Stimulated activated CD4-positive, alpha-beta T cell treated with anti-CD3 and anti-CD28 coated beads, Interleukin-4, amount 100 ng/mL, for 4 hours (primary cell): ENCODE measurements around the gene PGAM2.

Experiments used
- DNase-seq, 2 experiments: peaks; one replicate each; pipeline ENCODE4 v3.0.0-alpha.2; 2020

Gene PGAM2

DNA sequence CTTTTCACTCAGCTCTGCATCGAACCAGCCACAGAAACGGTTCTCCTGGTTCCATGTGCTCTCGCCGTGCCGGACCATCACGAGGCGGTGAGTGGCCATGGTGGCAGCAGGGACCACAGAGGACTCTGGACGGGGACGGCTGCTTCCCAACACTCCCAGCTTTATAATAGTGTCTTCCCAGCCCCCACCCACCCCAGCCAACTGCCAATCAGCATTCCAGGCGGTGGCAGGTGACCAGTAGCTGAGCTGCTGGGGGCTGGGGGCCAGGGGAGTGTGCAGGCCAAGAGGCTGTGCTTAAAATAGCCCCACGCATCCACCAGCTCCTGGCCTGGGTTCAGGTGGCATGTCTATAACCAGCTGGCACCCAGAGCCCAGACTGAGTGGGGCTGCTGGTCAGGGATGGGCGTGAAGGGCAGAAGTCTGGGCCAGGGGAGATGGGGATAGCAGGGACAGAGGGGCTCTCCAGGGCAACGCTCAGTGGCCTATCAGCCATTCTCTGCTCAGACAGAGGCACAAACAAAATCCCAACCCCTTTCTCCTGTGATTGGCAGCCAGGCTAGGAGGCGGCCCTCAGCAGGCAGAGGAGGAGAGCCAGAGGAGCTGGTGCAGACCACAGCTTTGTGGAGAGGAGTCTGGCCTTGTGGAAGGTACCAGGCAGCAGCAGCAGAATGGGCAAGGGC lies at the start of gene PGAM2:
Gene PGAM2, minus strand, starts transcription at position 137 of the 680 bp plus-strand sequence. Its CDS starts 38 bp downstream, at position 99.
- no peak for DNase-seq

DNA sequence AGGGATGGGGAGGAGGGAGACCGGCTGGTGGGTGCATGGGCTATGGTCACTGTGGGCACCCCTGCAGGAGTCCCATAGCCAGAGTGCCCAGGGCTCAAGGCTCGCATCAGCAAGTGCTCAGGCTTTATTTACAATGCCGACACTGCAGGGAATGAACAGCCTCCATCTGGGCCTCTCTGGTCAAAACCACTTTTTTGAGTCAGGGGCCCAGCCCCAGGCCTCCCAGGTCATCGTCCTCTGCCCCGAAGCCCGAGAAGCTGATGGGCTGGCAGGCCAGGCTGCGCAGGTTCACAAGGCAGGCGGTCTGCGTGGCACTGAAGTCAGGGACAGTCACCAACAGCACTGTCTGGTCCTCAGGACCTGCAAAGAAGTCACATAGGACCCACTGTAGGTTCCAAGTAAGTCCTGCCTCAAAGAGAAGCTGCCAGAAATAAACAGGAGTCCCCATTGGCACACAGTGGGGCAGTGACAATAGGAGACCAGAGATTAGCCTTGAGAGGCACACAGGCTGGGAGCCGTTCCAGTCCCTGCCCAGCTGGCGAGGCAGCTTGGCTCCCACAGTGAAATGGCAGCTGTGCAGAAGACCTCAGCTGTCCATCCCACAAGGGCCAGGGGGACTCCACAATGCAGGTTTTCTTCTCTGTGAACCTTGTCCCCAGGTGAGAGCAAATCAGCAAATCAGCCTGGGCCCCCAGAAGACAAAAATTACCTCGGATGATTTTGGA lies 49.4 kb upstream of the PGAM2 start:
- DNase-seq, result no peak

DNA sequence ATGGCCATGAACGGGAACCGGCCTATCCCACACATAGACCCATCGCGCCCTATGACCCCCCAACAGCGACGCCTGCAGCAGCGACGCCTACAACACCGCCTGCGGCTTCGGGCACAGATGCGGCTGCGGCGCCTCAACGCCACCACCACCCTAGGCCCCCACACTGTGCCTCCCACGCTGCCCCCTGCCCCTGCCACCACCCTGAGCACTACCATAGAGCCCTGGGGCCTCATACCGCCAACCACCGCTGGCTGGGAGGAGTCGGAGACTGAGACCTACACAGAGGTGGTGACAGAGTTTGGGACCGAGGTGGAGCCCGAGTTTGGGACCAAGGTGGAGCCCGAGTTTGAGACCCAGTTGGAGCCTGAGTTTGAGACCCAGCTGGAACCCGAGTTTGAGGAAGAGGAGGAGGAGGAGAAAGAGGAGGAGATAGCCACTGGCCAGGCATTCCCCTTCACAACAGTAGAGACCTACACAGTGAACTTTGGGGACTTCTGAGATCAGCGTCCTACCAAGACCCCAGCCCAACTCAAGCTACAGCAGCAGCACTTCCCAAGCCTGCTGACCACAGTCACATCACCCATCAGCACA lies 48.5 kb upstream of the PGAM2 start:
- no peak for DNase-seq

DNA sequence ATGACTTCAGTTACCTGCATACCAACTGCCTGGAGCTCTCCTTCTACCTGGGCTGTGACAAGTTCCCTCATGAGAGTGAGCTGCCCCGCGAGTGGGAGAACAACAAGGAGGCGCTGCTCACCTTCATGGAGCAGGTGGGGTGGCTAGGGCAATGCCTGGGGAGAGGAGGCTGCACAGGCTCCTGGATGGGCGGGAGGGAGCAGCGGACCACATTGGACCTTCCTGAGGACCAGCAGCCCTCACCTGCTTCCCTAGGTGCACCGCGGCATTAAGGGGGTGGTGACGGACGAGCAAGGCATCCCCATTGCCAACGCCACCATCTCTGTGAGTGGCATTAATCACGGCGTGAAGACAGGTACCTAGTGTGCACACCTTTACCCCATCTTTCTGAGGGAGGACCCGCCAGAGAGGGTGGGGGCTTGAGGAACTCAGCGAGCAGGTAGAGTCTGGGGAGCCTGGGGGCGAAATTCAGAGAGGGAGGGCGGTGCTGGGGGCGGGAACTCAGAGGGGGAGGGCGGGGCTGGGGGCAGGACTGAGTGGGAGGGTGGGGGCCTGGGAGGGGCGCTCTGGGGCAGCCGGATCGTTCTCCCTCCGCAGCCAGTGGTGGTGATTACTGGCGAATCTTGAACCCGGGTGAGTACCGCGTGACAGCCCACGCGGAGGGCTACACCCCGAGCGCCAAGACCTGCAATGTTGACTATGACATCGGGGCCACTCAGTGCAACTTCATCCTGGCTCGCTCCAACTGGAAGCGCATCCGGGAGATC lies 47.8 kb upstream of the PGAM2 start:
- DNase-seq, result no peak

DNA sequence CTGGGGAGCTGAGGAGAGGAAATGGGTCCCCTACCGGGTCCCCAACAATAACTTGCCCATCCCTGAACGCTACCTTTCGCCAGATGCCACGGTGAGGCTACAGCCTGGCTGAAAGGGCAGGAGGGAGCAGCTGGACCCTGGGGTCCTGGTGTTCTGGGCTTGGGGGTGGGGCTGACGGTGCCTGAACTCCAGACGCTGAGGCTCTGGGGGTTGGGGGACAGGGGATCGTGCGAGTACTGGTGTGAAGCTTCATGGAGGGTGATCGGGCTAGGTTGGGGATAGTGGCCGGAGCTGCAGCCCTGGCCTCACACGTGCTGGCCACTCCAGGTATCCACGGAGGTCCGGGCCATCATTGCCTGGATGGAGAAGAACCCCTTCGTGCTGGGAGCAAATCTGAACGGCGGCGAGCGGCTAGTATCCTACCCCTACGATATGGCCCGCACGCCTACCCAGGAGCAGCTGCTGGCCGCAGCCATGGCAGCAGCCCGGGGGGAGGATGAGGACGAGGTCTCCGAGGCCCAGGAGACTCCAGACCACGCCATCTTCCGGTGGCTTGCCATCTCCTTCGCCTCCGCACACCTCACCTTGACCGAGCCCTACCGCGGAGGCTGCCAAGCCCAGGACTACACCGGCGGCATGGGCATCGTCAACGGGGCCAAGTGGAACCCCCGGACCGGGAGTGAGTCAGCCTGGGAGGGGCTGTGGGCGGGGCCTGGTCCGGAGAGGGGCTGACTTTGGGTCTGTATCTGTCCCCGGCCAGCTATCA lies 47.0 kb upstream of the PGAM2 start:
- DNase-seq, result no peak

DNA sequence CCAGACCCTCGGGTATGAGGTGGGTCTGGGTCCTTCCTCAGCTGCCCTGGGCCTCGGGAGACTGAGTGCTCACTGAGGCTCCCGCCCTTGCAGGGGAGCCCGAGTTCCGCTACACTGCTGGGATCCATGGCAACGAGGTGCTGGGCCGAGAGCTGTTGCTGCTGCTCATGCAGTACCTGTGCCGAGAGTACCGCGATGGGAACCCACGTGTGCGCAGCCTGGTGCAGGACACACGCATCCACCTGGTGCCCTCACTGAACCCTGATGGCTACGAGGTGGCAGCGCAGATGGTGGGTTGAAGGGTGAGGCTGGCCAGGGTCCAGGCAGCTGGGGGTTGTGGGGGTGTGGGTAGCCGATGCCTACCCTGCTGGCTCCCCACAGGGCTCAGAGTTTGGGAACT lies 46.4 kb upstream of the PGAM2 start:
- no peak for DNase-seq

DNA sequence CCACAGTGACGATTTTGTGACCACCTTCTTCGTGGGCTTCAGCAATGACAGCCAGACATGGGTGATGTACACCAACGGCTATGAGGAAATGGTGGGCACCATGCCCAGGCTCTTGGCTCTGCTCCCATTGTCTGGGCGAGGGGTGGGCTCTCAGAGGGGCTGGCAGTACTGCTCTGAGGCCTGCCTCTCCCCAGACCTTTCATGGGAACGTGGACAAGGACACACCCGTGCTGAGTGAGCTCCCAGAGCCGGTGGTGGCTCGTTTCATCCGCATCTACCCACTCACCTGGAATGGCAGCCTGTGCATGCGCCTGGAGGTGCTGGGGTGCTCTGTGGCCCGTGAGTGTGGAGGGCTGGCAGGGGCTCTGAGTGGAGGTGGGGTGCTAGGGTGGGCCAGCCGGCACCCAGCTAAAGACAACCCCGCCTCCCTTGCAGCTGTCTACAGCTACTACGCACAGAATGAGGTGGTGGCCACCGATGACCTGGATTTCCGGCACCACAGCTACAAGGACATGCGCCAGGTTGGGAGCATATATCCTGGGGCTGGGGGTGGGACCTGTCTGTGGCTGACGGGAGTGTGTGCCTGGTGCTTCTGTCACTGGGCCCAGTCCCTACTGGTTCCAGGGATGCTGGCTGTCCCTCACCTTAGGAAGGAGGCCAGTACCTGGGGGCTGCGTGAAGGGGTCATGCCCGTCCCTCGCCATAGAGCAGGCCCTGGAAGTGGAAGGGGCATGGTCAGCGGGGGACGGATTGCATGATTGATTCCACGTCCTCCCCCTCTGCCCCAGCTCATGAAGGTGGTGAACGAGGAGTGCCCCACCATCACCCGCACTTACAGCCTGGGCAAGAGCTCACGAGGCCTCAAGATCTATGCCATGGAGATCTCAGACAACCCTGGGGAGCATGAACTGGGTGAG lies 45.6 kb upstream of the PGAM2 start:
- no peak for DNase-seq

DNA sequence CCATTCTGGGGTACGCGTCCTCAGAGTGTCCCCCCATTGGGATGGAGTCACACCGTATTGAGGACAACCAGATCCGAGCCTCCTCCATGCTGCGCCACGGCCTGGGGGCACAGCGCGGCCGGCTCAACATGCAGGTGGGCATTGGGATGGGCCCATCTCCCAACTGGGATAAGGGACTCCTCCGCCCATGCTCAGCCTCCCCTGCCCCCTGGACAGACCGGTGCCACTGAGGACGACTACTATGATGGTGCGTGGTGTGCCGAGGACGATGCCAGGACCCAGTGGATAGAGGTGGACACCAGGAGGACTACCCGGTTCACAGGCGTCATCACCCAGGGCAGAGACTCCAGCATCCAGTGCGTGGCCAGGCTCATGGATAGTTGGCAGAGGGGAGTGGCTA lies 44.6 kb upstream of the PGAM2 start:
- no peak for DNase-seq

DNA sequence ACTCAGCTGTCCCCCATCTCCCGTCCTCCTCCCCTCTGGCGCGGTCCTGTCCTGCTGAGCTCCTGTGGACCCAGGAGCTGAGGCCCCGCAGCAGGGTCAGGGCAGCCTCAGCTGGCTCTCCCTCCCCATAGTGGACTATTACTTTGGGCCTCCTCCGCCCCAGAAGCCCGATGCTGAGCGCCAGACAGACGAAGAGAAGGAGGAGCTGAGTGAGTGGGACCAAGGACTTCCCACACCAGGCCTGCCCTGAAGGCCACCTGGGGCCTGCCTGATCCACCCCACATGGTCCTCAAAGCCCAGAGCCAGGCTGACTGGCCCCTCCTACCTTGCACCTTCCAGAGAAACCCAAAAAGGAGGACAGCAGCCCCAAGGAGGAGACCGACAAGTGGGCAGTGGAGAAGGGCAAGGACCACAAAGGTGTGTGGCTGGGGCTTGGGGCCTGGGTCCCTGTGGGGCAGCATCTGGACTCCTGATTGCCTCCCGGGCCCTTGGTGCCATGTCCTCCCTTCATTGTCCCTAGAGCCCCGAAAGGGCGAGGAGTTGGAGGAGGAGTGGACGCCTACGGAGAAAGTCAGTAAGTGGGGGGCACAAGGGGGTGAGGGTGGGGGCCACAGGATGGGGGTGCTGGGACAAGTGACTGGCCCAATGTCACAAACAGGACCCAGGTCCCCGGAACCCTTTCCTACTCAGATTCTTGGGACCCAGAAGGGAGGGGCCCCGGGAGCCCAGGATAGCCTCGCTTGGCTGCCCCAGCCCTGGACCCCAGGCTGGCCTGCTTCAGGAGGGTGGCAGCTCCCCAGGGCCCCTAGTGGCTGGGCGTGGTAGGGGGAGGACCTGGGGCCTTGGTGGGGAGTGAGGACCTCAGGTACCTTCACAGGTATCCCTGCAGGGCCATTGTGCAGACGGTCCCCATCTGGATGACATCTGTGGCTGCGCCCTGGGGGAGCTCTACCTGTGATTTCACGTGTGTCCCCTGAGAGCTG lies 43.7 kb upstream of the PGAM2 start:
- no peak for DNase-seq

DNA sequence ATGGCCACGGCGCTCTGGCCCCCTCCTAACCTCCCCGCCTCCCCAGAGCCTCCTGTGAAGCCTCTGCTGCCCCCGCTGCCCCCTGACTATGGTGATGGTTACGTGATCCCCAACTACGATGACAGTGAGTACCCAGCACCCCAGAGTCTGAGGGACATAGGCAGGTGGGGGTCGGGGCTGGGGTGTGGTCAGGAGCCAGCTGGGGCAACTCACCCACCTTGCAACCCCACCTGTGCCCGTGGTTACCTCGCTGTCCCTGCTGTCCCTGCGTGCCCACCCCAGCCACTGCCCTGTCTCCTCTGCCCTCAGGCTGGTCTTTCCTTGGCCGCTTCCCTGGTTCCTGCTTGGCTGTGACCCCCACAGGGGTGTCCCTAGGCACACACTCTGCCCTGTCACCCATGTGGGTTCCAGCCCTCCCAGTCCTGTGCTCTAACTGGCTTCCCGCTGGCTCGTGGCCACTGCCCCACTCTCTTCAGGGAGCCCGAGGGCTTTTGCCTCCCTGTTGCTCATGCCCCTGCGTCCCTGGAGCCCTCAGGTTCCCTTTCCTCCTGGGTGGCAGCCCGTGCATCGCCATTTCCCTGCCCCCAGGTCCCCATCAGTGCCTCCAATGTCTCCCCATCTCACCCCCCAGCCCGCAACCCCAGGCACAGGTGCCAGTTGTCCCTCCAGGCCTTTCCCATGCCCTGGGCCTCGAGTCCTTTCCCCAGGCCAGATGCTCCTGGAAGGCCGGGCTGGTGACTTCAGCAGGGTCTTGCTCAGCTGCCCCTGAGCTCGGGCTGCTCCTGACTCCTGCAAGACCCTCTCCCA lies 42.8 kb upstream of the PGAM2 start:
- no peak for DNase-seq

DNA sequence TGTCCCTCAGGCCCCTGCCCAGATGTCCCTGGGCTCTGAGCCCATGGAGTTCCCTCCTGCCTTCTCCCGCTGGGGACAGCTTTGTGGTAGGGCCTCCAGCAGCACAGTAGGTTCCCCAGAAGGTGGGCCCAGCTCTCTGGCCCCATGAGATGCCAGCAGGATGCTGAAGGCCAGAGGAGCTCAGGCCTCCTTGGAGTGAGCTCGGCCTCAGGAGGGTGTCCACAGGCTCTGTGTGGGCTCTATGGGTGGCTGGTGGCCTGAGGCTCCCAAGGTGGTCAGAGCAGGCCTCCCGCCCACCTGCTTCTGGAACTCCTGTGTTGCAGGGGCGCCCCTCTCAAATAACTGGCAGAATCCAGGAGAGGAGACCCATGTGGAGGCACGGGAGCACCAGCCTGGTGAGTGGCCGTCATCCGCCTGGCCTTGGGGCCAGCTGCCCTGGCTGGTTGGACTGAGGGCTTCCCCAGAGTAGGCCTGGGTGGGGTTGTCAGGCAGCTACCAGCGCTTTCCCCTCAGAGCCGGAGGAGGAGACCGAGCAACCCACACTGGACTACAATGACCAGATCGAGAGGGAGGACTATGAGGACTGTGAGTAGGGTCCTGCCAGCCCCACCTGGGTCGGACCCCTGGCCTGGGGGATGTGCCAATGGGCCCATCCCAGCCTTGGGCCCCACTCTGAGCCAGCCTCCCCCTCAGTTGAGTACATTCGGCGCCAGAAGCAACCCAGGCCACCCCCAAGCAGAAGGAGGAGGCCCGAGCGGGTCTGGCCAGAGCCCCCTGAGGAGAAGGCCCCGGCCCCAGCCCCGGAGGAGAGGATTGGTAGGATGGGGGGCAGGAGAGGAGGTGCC lies 42.0 kb upstream of the PGAM2 start:
- DNase-seq, result no peak

DNA sequence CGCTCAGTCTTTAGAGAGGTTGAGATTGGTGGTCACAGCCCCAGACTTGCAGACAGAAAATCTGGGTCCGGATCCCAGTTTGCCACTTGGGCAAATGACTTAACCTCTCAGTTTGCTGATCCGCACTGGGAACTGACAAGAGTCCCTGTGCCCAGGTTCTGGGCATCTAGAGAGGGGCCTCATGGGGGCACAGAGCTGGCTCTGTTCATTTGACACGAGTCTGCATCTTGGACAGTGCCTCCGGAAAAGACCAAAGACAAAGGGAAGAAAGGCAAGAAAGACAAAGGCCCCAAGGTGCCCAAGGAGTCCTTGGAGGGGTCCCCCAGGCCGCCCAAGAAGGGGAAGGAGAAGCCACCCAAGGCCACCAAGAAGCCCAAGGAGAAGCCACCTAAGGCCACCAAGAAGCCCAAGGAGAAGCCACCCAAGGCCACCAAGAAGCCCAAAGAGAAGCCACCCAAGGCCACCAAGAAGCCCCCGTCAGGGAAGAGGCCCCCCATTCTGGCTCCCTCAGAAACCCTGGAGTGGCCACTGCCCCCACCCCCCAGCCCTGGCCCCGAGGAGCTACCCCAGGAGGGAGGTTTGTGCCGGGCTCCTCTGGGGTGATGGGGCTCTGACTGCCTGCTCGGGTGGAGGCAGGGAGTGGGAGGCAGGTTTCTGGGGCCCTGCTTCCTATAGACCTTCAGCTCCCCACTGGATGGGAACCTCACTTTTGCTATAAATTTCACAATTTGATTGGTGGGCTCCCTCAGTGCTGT lies 41.1 kb upstream of the PGAM2 start:
- no peak for DNase-seq

DNA sequence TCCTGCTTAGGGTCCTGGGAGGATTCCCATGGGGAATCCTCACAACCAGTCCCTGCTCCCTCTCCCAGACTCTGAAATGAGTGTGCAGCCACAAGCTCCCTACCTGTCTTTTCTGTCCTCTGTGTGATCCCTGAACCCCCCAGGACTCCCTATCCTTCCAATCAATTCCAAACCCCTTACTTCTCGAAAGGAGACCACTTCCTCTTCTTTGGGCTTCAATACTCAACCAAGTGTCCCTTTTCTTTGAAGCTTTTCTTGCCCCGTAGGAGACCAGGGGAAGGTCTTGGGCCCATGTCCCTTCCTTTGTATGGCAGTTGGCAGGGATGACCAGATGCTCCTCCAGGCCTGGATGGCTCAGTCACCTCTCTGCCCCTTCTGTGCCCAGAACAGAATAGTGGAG lies 40.5 kb upstream of the PGAM2 start:
- no peak for DNase-seq

DNA sequence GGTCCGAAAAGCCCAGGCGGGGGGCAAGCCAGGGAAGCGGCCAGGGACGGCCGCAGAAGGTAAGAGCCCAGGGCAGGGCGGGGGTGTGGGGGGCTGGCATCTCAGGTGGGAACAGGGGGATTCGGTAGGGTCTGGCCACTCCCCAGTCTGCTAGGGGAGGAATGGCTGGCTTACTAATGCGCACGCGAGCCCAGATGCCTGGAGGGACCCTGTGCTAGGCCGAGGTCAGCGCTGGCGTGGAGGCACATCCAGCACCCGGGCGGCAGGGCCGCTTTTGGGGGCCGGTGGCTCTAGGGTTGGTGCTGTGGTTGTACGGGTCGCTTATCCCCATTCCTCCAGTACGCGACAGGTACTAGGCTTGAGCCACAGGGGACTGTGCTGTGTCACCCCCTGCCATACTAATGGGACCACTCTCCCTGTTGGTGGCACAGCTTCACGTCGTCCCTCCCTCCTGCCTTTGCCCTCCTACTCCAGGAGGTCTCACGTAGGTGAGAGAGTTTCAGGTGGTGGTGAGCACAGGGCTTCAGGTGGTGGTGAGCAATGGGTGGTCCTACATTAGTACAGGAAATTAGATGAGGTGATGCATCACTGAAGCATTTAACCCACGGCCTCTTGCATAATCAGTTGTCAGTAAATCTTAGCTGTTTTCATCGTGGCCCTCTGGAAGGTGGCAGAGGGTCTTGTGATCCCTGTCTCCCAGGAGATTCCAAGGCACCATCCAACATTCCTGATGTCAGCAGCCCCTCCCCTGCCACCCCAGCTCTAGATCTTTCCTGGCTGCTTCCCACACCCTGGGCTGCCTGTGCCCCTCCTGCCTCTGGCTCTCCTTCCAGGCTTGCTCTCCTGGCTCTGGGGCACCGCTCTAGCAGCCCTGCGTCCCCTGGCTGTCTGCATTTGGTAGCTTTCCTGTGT lies 39.7 kb upstream of the PGAM2 start:
- DNase-seq, result no peak

DNA sequence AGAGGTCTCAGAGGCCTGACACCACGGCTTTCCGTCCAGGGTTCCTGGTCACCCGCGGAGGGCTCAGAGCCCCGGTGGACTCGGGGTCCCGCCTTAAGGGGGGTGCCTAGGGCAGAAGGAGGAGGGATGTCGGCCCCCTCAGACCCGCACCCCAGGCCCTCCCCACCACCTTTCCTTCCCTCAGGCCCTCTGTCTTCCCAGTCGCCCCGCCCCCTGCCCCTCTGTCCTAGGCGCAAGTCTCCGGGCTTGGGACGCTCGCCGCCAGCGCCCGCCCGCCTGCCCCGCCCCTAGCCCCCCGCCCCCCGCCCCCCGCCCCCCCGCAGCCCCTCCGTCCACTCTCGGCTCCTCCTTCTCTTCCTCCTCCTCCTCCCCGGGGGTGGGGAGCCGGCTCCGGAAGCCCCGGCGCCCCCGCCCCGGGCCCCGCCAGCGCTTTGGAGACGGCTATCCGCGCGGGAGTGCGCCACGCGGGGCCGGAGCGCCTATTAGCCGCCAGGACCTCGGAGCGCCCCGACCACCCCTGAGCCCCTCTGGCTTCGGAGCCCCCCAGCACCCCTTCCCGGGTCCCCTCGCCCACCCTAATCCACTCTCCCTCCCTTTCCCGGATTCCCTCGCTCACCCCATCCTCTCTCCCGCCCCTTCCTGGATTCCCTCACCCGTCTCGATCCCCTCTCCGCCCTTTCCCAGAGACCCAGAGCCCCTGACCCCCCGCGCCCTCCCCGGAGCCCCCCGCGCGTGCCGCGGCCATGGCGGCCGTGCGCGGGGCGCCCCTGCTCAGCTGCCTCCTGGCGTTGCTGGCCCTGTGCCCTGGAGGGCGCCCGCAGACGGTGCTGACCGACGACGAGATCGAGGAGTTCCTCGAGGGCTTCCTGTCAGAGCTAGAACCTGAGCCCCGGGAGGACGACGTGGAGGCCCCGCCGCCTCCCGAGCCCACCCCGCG lies 38.8 kb upstream of the PGAM2 start, which contains the start of gene AEBP1:
Gene AEBP1, plus strand, starts transcription at position 423 of the 937 bp plus-strand sequence. Its CDS starts 321 bp downstream, at position 744.
- peak; percentile 44 to 50 for DNase-seq
